Activated CD8-positive, alpha-beta T cell treated with anti-CD3 and anti-CD28 coated beads for 36 hours (primary cell): ENCODE results near the gene TCF7. TPM values are rescaled to one million over a fixed set of nuclear protein-coding genes. Genes with fewer than 3 reads are reported as not detected.

ENCODE experiments used
- ATAC-seq: fragments of 200-7000 bp; cut with Tn5 transposase; one replicate; pipeline ENCODE4 v1.10.0; 2021; ENCODE audit warnings: mild to moderate bottlenecking, moderate library complexity
- CTCF ChIA-PET: fragments of 350-600 bp; sonication (Branson Sonifier 250); formaldehyde crosslinking; loops from one replicate; lab custom pipeline; 2021; ENCODE audit warnings: antibody characterized with exemption; lab: Charles Lee
- POLR2A ChIA-PET: fragments of 350-600 bp; sonication (Branson Sonifier 250); formaldehyde crosslinking; loops from one replicate; lab custom pipeline; 2021; ENCODE audit warnings: antibody characterized with exemption; lab: Charles Lee
- DNase-seq: peaks from one replicate; pipeline ENCODE4 v3.0.0-alpha.2; 2020
- H3K27ac Mint-ChIP-seq: one replicate; pipeline ENCODE4 v1.8.0; 2021; ENCODE audit warnings: mild to moderate bottlenecking, mixed read lengths
- H3K27me3 Mint-ChIP-seq: one replicate; pipeline ENCODE4 v1.8.0; 2021; ENCODE audit warnings: mixed read lengths
- H3K36me3 Mint-ChIP-seq: one replicate; pipeline ENCODE4 v1.8.0; 2021; ENCODE audit warnings: low read depth, mixed read lengths
- H3K4me1 Mint-ChIP-seq: one replicate; pipeline ENCODE4 v1.8.0; 2021; ENCODE audit warnings: low read depth, mixed read lengths
- H3K4me3 Mint-ChIP-seq: one replicate; pipeline ENCODE4 v1.8.0; 2021; ENCODE audit warnings: mild to moderate bottlenecking, moderate library complexity, mixed read lengths
- H3K9me3 Mint-ChIP-seq: one replicate; pipeline ENCODE4 v1.8.0; 2021; ENCODE audit warnings: mixed read lengths
- intact Hi-C: fragments of 100-400 bp; cut with micrococcal nuclease; formaldehyde crosslinking; loops from one replicate; pipeline ENCODE4 v1.10.0; 2022
- total RNA-seq, 2 experiments: library from RNA; stranded (reverse); gene quantifications; one replicate each; pipeline ENCODE4 v1.2.3, GENCODE V29; 2021
- TF ChIP-seq, protein P1 (sequence below): fragments of 200-600 bp; IDR thresholded peaks from one replicate; pipeline ENCODE4 v1.8.0; 2022; ENCODE audit warnings: antibody characterized with exemption, mild to moderate bottlenecking

Gene TCF7
- total RNA-seq, 2 experiments from 2014 or later, result 47.4 to 50.3 TPM

DNA sequence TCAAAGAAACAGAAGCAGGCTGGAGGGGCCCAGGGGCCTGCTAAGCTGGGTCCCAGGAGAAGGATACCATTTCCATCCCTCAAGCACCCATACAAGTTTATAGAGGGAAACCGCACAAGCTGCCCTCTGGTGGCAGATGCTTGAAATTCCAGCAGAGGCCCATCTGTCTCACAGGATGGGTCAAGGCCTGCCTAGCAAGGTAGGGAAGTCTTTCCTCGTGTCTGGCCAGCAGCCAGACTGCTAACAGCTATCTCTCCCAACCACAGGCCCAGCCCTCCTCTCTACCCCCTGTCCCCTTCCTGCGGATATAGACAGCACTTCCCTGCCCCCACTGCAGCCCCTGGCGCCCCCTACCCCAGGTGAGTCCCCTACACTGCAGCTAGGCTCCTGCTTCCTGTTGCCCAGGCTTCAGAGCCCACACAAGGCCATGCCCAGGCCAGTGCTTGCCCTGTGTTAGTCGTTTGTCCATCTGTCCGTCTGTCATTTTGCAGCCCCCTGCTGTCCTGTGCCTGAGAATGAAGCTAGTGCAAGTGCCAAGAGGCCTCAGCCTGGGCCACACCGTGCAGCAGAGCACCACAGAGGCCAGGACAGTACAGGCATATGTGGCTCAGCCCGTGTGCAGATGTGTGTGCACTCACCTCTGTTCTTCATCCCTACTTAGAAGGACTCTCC, 26.2 kb downstream of the TCF7 start:
- intact Hi-C loops, result loop anchor here (1.0 to 2.0 kb wide), 2 partner anchors 40 to 101 kb away; no protein-coding TSS in a partner anchor
- ATAC-seq, result peak; percentile 48
- ChIA-PET POLR2A (interaction anchor here (0.6 to 3.7 kb wide), 11 partner anchors 9 to 105 kb away, joined by 3 to 43 read pairs (median 4); no protein-coding TSS in a partner anchor), CTCF (interaction anchor here (0.8 to 38.2 kb wide), 29 partner anchors 10 to 157 kb away, joined by 3 to 1049 read pairs (median 5); partner anchors contain the start of gene VDAC1)
- TF ChIP-seq, protein P1, sequence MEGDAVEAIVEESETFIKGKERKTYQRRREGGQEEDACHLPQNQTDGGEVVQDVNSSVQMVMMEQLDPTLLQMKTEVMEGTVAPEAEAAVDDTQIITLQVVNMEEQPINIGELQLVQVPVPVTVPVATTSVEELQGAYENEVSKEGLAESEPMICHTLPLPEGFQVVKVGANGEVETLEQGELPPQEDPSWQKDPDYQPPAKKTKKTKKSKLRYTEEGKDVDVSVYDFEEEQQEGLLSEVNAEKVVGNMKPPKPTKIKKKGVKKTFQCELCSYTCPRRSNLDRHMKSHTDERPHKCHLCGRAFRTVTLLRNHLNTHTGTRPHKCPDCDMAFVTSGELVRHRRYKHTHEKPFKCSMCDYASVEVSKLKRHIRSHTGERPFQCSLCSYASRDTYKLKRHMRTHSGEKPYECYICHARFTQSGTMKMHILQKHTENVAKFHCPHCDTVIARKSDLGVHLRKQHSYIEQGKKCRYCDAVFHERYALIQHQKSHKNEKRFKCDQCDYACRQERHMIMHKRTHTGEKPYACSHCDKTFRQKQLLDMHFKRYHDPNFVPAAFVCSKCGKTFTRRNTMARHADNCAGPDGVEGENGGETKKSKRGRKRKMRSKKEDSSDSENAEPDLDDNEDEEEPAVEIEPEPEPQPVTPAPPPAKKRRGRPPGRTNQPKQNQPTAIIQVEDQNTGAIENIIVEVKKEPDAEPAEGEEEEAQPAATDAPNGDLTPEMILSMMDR, result peak; percentile 90
- peak; percentile 80 for DNase-seq
- no peaks in the 10 kb centered on the region for H3K27me3 Mint-ChIP-seq
- H3K9me3 Mint-ChIP-seq, result no peaks in the 10 kb centered on the region
- H3K36me3 Mint-ChIP-seq, result peaks cover 44% of the 10 kb centered on the region
- peak overlapping the region; percentile 46 for H3K27ac Mint-ChIP-seq
- H3K4me3 Mint-ChIP-seq, result no peak overlapping the region
- H3K4me1 Mint-ChIP-seq, result peaks cover 72% of the 10 kb centered on the region

DNA sequence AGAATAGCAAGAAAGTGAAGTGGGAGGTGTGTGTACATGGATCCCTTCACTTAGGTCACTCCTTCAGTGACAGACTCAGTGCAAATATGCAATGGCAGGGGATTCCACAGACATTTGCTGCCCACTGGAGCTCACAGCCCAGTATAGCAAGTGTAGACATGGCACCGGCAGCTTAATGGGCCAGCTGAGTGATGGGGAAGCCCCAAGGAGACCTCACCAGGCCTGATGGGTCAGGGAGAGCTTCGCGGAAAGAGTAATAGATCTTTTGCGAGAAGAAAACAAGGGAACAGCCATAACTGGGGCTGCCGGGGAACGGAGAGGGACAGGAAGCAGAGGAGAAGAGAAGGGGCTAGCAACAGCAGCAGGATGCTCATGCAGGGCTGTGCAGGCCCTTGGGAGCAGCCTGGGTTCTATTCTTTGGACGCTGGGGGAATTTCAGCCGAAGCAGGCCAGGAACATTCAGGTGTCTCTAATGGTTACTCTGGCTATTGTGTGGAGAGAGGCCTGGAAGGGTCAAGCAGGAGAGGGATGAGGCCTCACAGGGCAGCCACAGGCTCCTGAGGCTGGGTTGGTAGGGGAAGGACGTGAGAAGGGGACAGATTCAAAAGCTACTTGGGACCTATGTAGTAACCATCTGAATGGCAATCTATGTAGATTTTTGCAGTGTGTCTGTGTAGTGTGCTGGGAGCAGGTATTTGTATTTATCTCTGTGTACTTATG, 27.0 kb downstream of the TCF7 start:
- TF ChIP-seq, protein P1, result no peak
- Mint-ChIP-seq H3K27me3 (no peaks in the 10 kb centered on the region), H3K36me3 (peaks cover 45% of the 10 kb centered on the region), H3K4me1 (peaks cover 70% of the 10 kb centered on the region), H3K27ac (peak overlapping the region; percentile 22), H3K4me3 (no peak overlapping the region), H3K9me3 (no peaks in the 10 kb centered on the region)
- ATAC-seq (no peak), DNase-seq (no peak)
- intact Hi-C loops, result loop anchor here (2.0 kb wide), 1 partner anchor 41 kb away; no protein-coding TSS in a partner anchor
- ChIA-PET CTCF (interaction anchor here (1.0 to 38.2 kb wide), 22 partner anchors 9 to 158 kb away, joined by 3 to 1049 read pairs (median 8); no protein-coding TSS in a partner anchor), POLR2A (interaction anchor here (0.6 to 3.1 kb wide), 12 partner anchors 9 to 178 kb away, joined by 3 to 13 read pairs (median 4); no protein-coding TSS in a partner anchor)

DNA sequence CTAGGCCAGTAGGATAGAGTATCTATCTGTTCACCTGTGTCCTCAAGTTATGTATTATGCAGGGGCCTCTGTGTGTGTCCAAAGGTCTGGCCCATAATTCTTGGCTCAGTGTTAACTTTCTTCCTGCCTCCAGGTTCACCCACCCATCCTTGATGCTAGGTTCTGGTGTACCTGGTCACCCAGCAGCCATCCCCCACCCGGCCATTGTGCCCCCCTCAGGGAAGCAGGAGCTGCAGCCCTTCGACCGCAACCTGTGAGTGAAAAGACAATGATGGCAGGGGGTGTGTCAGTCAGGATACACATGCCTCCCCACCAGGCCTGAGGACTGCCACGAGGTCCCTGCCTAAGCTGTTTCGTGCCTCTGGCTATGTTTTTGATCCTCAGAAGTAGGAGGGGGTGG, 27.6 kb downstream of the TCF7 start:
- H3K27me3 Mint-ChIP-seq, result no peaks in the 10 kb centered on the region
- H3K9me3 Mint-ChIP-seq, result no peaks in the 10 kb centered on the region
- ChIA-PET CTCF (interaction anchor here (2.4 to 38.2 kb wide), 8 partner anchors 8 to 146 kb away, joined by 9 to 1049 read pairs (median 22); no protein-coding TSS in a partner anchor), POLR2A (interaction anchor here (0.8 to 3.1 kb wide), 7 partner anchors 8 to 179 kb away, joined by 3 to 13 read pairs (median 4); no protein-coding TSS in a partner anchor)
- ATAC-seq (no peak), DNase-seq (no peak)
- no peak overlapping the region for H3K4me3 Mint-ChIP-seq
- H3K27ac Mint-ChIP-seq, result peak overlapping the region; percentile 22
- intact Hi-C loops, result no loop called here
- peaks cover 43% of the 10 kb centered on the region for H3K36me3 Mint-ChIP-seq
- TF ChIP-seq, protein P1, result no peak
- H3K4me1 Mint-ChIP-seq, result peaks cover 68% of the 10 kb centered on the region

DNA sequence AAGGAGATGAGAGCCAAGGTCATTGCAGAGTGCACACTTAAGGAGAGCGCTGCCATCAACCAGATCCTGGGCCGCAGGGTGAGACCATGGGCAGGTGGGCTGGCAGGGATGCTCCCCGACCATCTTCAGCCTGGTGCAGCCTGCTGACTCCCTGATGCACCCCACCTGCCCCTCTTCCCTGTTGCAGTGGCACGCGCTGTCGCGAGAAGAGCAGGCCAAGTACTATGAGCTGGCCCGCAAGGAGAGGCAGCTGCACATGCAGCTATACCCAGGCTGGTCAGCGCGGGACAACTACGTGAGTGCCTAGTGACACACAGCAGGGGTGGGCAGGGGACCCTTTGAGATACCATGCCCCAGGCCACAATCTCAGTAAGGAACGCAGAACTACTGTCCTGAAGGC, 28.3 kb downstream of the TCF7 start:
- Mint-ChIP-seq H3K27me3 (no peaks in the 10 kb centered on the region), H3K4me1 (peaks cover 60% of the 10 kb centered on the region), H3K36me3 (peaks cover 42% of the 10 kb centered on the region), H3K9me3 (no peaks in the 10 kb centered on the region), H3K4me3 (no peak overlapping the region), H3K27ac (peak overlapping the region; percentile 43)
- ChIA-PET POLR2A (interaction anchor here (1.1 to 9.6 kb wide), 5 partner anchors 7 to 135 kb away, joined by 3 to 63 read pairs (median 4); no protein-coding TSS in a partner anchor), CTCF (interaction anchor here (5.3 to 38.2 kb wide), 3 partner anchors 8 to 116 kb away, joined by 27 to 1049 read pairs (median 101); no protein-coding TSS in a partner anchor)
- TF ChIP-seq, protein P1, result no peak
- no peak for ATAC-seq
- intact Hi-C loops, result no loop called here
- DNase-seq, result no peak
